Peyer's patch (tissue), 4 donors: ENCODE data around the gene FGFRL1.

Experiments
- CTCF ChIP-seq, 6 experiments: fragments of 450-650 bp in 4 of 6; fragments of 200-600 bp in 2 of 6; sonication (generic) in 1 of 6; IDR thresholded peaks; one replicate each; pipeline ENCODE4 v1.5.1; 2017 to 2019; ENCODE audit warnings: antibody characterized with exemption in 6 of 6, mild to moderate bottlenecking in 3 of 6, moderate library complexity in 1 of 6
- POLR2A ChIP-seq, 2 donors: fragments of 450-650 bp; IDR thresholded peaks; one replicate each; pipeline ENCODE4 v1.5.1; 2017; ENCODE audit warnings: antibody characterized with exemption in 2 of 2, mild to moderate bottlenecking in 2 of 2, moderate library complexity in 2 of 2

- TF ChIP-seq POLR2A (IDR thresholded peaks at IDR 0.05): peak; percentile 23 to 40
- no peak for TF ChIP-seq CTCF (IDR thresholded peaks at IDR 0.05)
These were observed 44.5 kb downstream of the FGFRL1 start for GRCh38 chr4:1055721-1056590.
